SK-N-MC (cell line): Measurements from ENCODE around the gene CFAP46.

Source experiments
- EZH2 ChIP-seq: fragments of 200-600 bp; sonication (generic); IDR thresholded peaks from one replicate; pipeline ENCODE4 v1.6.1; 2017; ENCODE audit warnings: antibody characterized with exemption
- POLR2AphosphoS5 ChIP-seq: IDR thresholded peaks from 2 replicates; pipeline ENCODE4 v1.6.1; 2012; ENCODE audit warnings: mild to moderate bottlenecking, low read depth, low read length, borderline replicate concordance

GRCh38 chr10:132880128-132880981 lies 62.0 kb downstream of the CFAP46 start:
- TF ChIP-seq EZH2 (no peak), POLR2AphosphoS5 (no peak)
